ENCODE data around the gene DCAF16.

- TF ChIP-seq EP300 (IDR thresholded peaks at IDR 0.05; ENCODE audit: borderline replicate concordance) = no peak
- no peak for TF ChIP-seq CREB1 (IDR thresholded peaks at IDR 0.05; ENCODE audit: low read depth)
- TF ChIP-seq REST (IDR thresholded peaks at IDR 0.05; ENCODE audit: low read depth) = no peak
- TF ChIP-seq RAD21 (IDR thresholded peaks at IDR 0.05; ENCODE audit: low read depth) = no peak
- no peak for TF ChIP-seq ZBTB7A (IDR thresholded peaks at IDR 0.05; ENCODE audit: low read depth)
- TF ChIP-seq USF1 (IDR thresholded peaks at IDR 0.05) = no peak
- TF ChIP-seq NFIC (IDR thresholded peaks at IDR 0.05) = no peak
- no peak for TF ChIP-seq CEBPB (IDR thresholded peaks at IDR 0.05)
- TF ChIP-seq TAF1 (IDR thresholded peaks at IDR 0.05; ENCODE audit: low read depth) = no peak
- no peak for TF ChIP-seq YY1 (IDR thresholded peaks at IDR 0.05; ENCODE audit: low read depth)
These were observed 43.5 kb upstream of the DCAF16 start for GRCh38 chr4:17854036-17854435.
